Measurements from ENCODE around the gene CCDC51. TPM values are rescaled to one million over a fixed set of nuclear protein-coding genes. Genes with fewer than 3 reads are reported as not detected.

Gene CCDC51
- total and polyA plus RNA-seq, 2 donors (not counting 3 experiments of a cell fraction or from before 2014, with no cell fraction given), result 11.2 to 11.3 TPM

DNA sequence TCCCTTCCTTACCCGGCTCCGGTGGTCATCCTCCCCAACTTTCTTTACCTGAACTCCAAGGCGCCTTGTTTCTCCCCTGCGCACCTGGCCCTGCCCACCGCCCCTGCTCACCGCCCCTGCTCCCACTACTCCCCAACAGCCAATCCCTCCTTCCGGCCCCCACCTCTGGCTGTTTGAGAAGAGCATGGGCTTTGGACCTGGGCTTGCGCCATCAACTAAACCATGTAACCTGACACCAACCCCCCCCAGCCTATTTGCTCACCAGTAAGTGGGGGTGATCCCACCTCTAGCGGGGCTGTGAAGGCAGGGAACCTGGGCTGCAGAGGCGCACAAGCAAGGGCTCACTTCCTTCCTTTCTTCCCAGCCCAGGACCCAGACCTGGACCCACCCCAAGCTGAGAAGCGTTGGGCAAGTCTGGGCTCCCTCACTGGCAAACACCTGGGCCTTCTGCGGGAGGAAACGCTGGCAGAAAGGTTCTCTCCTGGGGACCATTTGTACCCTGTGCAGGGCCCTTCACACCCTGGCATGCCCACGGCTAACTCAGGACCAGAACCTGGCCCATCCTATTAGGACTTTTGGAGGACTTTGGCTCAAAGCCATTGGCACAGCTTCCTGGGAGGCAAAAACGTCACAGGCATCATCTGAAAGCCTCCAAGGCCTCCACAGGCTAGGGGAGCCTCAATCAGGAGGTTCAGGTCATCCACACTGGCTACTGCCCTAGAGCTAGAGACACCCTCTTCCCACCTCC lies 9.8 kb downstream of the CCDC51 start, which contains the start of gene PLXNB1:
Gene PLXNB1 (minus strand): TSS at position 127 of the 748 bp plus-strand sequence. CDS start 5,475 bp downstream, outside the sequence.
- Histone ChIP-seq H3K4me1 (ENCODE audit: control insufficient read depth, extremely low read depth, insufficient read depth, low read length) (peaks cover 10% of the 10 kb centered on the region), H3K4me3 (replicated peaks in 1 of 3; ENCODE audit: insufficient read depth in 1 of 3, low read depth in 1 of 3, low read length in 3 of 3) (peak within 1 kb of the TSS; percentile 49 to 74 (median 62)), H3K27ac (ENCODE audit: insufficient read depth, low read depth, low read length) (peak within 1 kb of the TSS; percentile 33), H3K9me1 (replicated peaks; ENCODE audit: control insufficient read depth, extremely low read depth, insufficient read depth, low read length) (no peaks in the 10 kb centered on the region), H3K9me3 (replicated peaks; ENCODE audit: control insufficient read depth, insufficient read depth, low read length) (no peaks in the 10 kb centered on the region), H3K9ac (replicated peaks; ENCODE audit: extremely low read depth, insufficient read depth, low read length) (peak within 1 kb of the TSS; percentile 75), H2AFZ (ENCODE audit: low read depth, low read length) (peak within 1 kb of the TSS; percentile 86), H4K20me1 (replicated peaks; ENCODE audit: control insufficient read depth, extremely low read depth, insufficient read depth, low read length) (no peaks in the 10 kb centered on the region), H3K4me2 (ENCODE audit: insufficient read depth, low read length) (peak within 1 kb of the TSS; percentile 53), H3K79me2 (ENCODE audit: control insufficient read depth, insufficient read depth, low read length) (no peaks in the 10 kb centered on the region), H3K36me3 (ENCODE audit: control insufficient read depth in 2 of 2, extremely low read depth in 1 of 2, insufficient read depth in 2 of 2, low read length in 2 of 2) (peaks cover 0 to 9% of the 10 kb centered on the region in 2 experiments), H3K27me3 (ENCODE audit: control insufficient read depth in 2 of 2, insufficient read depth in 2 of 2, low read length in 2 of 2) (no peaks in the 10 kb centered on the region)
- TSS peak; percentile 51 for BruUV-seq (replicated peaks)
- FAIRE-seq (no peak), DNase-seq (ENCODE audit: low read depth, low spot score) (peak; percentile 14)
- dilution Hi-C loops (cut with MboI; ENCODE audit: extremely low pct_ligation_motif_present, low sequenced_read_pairs) (no loop called here), intact Hi-C loops (cut with micrococcal nuclease) (no loop called here)
- no peak for TF ChIP-seq CTCF (IDR thresholded peaks at IDR 0.05; ENCODE audit: extremely low read depth in 1 of 2, insufficient read depth in 1 of 2, low read depth in 1 of 2, low read length in 2 of 2)
- no peak for TF ChIP-seq FOS (IDR thresholded peaks at IDR 0.05; ENCODE audit: borderline replicate concordance, insufficient read depth, low read length)
- no peak for TF ChIP-seq POLR2A (IDR thresholded peaks at IDR 0.05; ENCODE audit: low read depth, low read length)
- no peak for TF ChIP-seq JUN (IDR thresholded peaks at IDR 0.05; ENCODE audit: borderline replicate concordance, insufficient read depth, insufficient read length, low read depth)
- TF ChIP-seq GATA2 (IDR thresholded peaks at IDR 0.05; ENCODE audit: insufficient read depth, insufficient read length, low read depth, low read length), result no peak
- TF ChIP-seq EZH2 (IDR thresholded peaks at IDR 0.05; ENCODE audit: borderline replicate concordance, low read depth, low read length, severe bottlenecking), result no peak
- TF ChIP-seq MYC (IDR thresholded peaks at IDR 0.05; ENCODE audit: low read depth, low read length), result no peak
- no peak for TF ChIP-seq POLR2AphosphoS5 (IDR thresholded peaks at IDR 0.05; ENCODE audit: insufficient read depth, low read depth, low read length)
- TF ChIP-seq, protein P1, sequence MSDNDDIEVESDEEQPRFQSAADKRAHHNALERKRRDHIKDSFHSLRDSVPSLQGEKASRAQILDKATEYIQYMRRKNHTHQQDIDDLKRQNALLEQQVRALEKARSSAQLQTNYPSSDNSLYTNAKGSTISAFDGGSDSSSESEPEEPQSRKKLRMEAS (IDR thresholded peaks at IDR 0.05; ENCODE audit: insufficient read depth, insufficient read length), result no peak
- ChIA-PET CTCF (interaction anchor here (2.3 to 10.4 kb wide), 3 partner anchors 30 to 236 kb away, joined by 9 to 723 read pairs (median 94); no protein-coding TSS in a partner anchor), POLR2A (interaction anchor here (1.4 kb wide), 1 partner anchor 10 kb away, joined by 5 read pairs; no protein-coding TSS in a partner anchor)
